ENCODE results near the gene HMCN1.

DNA sequence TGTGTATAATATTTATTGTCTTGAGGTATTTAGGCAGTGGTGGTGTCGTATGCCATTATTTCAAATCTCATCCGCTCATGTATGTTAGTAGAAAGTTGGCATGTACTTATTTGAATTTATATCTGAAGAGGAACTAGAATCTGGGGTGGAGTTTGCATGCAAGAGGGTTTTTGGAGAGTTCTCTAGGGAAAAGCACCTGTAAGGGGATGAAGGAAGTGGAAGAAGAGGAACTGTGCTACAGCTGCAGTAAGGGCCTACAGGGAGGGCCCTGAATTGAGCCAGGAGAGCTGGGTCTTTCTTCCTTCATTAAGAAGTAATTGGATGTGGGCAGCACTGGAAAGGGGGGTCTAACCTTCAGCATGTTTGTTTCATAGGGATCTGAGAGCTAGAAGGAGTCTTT is 197.2 kb downstream of the HMCN1 start:
- TF ChIP-seq, protein P1, sequence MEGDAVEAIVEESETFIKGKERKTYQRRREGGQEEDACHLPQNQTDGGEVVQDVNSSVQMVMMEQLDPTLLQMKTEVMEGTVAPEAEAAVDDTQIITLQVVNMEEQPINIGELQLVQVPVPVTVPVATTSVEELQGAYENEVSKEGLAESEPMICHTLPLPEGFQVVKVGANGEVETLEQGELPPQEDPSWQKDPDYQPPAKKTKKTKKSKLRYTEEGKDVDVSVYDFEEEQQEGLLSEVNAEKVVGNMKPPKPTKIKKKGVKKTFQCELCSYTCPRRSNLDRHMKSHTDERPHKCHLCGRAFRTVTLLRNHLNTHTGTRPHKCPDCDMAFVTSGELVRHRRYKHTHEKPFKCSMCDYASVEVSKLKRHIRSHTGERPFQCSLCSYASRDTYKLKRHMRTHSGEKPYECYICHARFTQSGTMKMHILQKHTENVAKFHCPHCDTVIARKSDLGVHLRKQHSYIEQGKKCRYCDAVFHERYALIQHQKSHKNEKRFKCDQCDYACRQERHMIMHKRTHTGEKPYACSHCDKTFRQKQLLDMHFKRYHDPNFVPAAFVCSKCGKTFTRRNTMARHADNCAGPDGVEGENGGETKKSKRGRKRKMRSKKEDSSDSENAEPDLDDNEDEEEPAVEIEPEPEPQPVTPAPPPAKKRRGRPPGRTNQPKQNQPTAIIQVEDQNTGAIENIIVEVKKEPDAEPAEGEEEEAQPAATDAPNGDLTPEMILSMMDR (IDR thresholded peaks at IDR 0.05; ENCODE audit: poor library complexity, severe bottlenecking), result no peak
- TF ChIP-seq EP300 (conservative IDR thresholded peaks at IDR 0.05; ENCODE audit: poor library complexity, severe bottlenecking) (no peak), SMC3 (conservative IDR thresholded peaks at IDR 0.05; ENCODE audit: poor library complexity) (no peak)
- TF ChIP-seq, protein P2, sequence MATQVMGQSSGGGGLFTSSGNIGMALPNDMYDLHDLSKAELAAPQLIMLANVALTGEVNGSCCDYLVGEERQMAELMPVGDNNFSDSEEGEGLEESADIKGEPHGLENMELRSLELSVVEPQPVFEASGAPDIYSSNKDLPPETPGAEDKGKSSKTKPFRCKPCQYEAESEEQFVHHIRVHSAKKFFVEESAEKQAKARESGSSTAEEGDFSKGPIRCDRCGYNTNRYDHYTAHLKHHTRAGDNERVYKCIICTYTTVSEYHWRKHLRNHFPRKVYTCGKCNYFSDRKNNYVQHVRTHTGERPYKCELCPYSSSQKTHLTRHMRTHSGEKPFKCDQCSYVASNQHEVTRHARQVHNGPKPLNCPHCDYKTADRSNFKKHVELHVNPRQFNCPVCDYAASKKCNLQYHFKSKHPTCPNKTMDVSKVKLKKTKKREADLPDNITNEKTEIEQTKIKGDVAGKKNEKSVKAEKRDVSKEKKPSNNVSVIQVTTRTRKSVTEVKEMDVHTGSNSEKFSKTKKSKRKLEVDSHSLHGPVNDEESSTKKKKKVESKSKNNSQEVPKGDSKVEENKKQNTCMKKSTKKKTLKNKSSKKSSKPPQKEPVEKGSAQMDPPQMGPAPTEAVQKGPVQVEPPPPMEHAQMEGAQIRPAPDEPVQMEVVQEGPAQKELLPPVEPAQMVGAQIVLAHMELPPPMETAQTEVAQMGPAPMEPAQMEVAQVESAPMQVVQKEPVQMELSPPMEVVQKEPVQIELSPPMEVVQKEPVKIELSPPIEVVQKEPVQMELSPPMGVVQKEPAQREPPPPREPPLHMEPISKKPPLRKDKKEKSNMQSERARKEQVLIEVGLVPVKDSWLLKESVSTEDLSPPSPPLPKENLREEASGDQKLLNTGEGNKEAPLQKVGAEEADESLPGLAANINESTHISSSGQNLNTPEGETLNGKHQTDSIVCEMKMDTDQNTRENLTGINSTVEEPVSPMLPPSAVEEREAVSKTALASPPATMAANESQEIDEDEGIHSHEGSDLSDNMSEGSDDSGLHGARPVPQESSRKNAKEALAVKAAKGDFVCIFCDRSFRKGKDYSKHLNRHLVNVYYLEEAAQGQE (IDR thresholded peaks at IDR 0.05; ENCODE audit: borderline replicate concordance), result no peak
